Measurements from ENCODE around the gene ISLR.
A peak's percentile ranks its signal among the peaks of the same experiment; 100 is the strongest.

ISLR gene

GRCh38 chr15:74171965-74172541, 1.5 kb upstream of the ISLR start:
- no peak for DNase-seq (ENCODE audit: low spot score)

GRCh38 chr15:74172701-74173379, 670 bp upstream of the ISLR start:
- no peak for DNase-seq (ENCODE audit: low spot score)

DNA sequence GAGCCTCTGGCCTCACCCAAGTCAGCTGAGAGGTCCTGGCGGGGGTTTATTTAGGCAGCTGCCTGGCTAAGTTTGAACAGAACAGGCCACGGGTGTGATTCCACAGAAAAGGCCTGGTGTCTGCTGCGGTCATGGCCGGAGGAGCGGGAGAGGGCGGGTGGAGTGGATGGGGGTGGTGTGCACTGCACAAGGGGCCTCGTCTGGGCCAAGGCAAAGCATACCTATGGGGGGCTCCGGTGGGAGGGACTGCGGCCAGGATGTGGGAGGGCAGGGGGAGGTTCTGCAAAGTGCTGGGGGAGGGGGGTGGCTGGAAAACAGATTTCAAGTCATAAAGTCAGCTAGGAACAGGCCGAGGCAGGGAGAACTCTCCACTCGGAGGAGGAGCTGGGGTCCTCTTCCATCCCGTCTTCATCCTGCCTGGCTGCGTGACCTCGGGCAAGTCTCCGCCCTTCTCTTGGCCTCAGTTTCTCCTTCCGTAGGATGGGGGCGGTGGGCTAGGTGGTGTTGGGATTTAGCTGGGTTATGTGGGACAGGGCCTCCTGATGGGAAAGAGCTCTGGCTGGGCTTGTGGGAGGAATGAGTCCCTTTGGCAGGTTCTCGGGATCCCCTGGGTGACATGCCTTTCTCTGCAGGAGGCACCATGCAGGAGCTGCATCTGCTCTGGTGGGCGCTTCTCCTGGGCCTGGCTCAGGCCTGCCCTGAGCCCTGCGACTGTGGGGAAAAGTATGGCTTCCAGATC, 878 bp downstream of the ISLR start:
- DNase-seq (ENCODE audit: low spot score): no peak

- no peak for DNase-seq (ENCODE audit: low spot score)
These were observed 1.4 kb downstream of the ISLR start for GRCh38 chr15:74174958-74175253.

DNA sequence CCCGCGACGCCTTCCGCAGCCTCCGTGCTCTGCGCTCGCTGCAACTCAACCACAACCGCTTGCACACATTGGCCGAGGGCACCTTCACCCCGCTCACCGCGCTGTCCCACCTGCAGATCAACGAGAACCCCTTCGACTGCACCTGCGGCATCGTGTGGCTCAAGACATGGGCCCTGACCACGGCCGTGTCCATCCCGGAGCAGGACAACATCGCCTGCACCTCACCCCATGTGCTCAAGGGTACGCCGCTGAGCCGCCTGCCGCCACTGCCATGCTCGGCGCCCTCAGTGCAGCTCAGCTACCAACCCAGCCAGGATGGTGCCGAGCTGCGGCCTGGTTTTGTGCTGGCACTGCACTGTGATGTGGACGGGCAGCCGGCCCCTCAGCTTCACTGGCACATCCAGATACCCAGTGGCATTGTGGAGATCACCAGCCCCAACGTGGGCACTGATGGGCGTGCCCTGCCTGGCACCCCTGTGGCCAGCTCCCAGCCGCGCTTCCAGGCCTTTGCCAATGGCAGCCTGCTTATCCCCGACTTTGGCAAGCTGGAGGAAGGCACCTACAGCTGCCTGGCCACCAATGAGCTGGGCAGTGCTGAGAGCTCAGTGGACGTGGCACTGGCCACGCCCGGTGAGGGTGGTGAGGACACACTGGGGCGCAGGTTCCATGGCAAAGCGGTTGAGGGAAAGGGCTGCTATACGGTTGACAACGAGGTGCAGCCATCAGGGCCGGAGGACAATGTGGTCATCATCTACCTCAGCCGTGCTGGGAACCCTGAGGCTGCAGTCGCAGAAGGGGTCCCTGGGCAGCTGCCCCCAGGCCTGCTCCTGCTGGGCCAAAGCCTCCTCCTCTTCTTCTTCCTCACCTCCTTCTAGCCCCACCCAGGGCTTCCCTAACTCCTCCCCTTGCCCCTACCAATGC, 2.0 kb downstream of the ISLR start:
- DNase-seq (ENCODE audit: low spot score): no peak

GRCh38 chr15:74176262-74177214, 3.0 kb downstream of the ISLR start:
- DNase-seq (ENCODE audit: low spot score): no peak

GRCh38 chr15:74178326-74179100, 5.0 kb downstream of the ISLR start:
- DNase-seq (ENCODE audit: low spot score): no peak

GRCh38 chr15:74179101-74179841, 5.8 kb downstream of the ISLR start:
- DNase-seq (ENCODE audit: low spot score): no peak

- no peak for DNase-seq (ENCODE audit: low spot score)
These were observed 6.7 kb downstream of the ISLR start for GRCh38 chr15:74179983-74180880.

DNA sequence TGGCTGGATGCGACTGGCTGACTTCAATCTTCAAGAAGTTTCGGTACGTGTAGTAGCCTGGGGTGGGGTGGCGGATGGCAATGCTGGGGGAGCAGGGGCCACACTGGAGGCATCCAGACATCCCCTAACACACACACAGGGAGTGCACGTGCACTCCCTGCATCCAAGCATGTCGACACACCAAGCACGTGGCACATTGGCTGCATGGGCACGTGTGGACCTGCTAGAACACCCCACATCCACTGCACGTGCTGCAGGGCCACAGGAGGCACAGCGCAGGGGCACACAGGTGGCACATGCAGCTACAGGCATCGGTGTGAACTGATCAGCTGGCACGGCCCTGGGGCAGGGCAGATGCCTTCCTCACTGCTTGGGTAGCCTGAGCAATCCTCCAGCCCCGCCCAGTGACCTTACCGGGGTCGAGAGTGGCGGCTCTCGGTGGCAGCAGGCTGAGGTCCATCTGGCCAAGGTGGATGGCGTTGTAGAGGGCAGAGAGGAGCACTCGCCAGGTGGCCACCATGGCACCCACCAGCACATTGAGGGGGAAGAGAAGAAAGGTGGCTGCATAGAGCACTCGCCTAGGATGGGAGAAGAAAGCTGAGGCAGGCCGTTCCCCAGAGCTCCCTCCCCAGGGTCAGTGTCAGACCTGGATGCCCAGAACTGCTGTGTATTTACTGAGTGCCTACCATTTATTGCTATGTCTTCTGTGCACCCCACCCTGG, 7.5 kb downstream of the ISLR start:
- DNase-seq (ENCODE audit: low spot score): no peak

- no peak for DNase-seq (ENCODE audit: low spot score)
These were observed 8.6 kb downstream of the ISLR start for GRCh38 chr15:74182131-74182530.

GRCh38 chr15:74184582-74185091, 11.1 kb downstream of the ISLR start:
- no peak for DNase-seq (ENCODE audit: low spot score)

DNA sequence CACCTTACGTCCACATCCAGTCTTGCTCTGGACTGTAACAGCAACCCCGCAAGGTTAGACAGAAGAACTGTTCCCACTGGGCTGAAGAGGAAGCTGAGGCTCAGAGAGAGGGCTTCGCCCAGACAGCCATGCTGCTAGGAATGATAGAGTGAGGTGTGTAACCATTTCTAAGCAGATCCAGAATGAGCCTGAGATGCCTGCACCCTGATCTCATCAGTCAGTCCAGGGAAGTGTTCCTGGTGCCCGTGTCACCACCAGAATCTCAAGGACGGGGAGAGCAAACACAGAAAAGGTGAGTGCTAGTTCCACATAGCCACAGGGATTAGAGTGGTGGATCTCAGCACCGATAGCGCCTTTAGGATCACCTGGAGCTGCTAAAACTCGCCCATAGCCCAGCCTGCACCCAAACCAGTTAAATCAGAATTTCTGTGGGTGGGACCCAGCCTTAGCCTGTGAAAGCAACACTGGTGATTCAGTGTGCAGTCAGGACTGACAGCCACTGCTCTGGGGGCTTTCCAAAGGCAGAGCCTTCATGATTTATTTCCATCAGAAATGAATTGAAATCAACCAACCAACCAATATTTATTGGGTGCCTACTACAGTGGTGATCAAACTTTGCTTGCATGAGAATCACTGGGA, 12.3 kb downstream of the ISLR start:
- no peak for DNase-seq (ENCODE audit: low spot score)

DNA sequence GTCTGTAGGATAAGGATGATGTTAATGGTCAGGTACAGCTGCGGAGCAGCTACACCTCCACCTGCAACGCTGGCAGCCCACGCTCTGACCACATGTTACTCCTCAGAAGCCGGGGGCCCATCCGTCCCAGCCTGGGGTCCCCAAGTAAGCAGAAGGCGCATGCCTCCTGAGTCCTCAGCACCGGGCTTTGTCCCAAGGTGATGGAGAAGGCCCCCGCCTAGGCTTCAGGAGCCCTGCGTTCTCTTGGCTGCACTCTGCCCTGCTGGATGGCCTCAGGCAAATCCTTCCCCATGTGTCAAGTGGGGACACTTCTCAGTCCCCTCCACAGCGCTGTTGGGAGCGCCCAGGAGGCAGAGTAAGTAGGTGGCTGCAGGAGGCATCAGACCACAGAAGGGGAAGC, 14.7 kb downstream of the ISLR start:
- DNase-seq (ENCODE audit: low spot score): no peak

GRCh38 chr15:74191798-74192197, 18.3 kb downstream of the ISLR start:
- DNase-seq (ENCODE audit: low spot score): no peak

DNA sequence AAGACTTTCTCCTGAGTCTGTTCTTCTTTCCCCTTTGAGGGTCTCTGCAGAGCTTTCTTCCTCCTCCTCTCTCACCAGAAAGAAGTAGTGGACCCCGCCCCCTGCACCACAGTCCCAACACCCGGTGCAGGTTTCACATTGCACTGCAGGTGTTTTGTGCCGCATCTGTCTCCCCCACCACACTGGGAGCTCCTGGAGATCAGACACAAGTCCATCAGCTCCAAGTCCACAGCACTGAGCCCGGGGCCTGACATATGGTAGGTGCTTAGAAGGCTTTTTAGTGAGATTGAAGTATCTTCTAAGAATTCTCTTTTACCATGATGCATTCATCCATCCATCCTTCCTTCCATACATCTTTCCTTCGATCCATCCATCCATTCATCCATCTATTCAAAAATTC, 19.2 kb downstream of the ISLR start:
- DNase-seq (ENCODE audit: low spot score): no peak

- peak; percentile 69 for DNase-seq (ENCODE audit: low spot score)
These were observed 19.8 kb downstream of the ISLR start for GRCh38 chr15:74193299-74193718.

Data from RKO (cell line).